GM10248 (cell line): ENCODE data around the gene TOR1AIP2.
"Not testable (repeated sequence)": the region's sequence is repeated elsewhere in the genome, so short reads cannot be mapped to it uniquely, and the experiment has no call there.

ENCODE experiments used
- CTCF ChIA-PET: fragments of 300-600 bp; sonication (Branson Sonifier 250); formaldehyde crosslinking; extraction: SDS; loops from one replicate; lab custom pipeline; 2021; ENCODE audit warnings: antibody characterized with exemption; lab: Yijun Ruan, JAX
- POLR2A ChIA-PET: fragments of 350-650 bp; sonication (Branson Sonifier 250); formaldehyde crosslinking; extraction: SDS; loops from one replicate; lab custom pipeline; 2020; ENCODE audit warnings: antibody characterized with exemption; lab: Yijun Ruan, JAX
- DNase-seq: peaks from one replicate; pipeline ENCODE4 v3.0.0; 2012; ENCODE audit errors: extremely low spot score
- CTCF ChIP-seq: IDR thresholded peaks from 2 replicates; pipeline ENCODE4 v1.5.1; 2012; ENCODE audit warnings: mild to moderate bottlenecking, low read depth; ENCODE audit errors: extremely low read depth, missing control alignments, control extremely low read depth

TOR1AIP2 gene

GRCh38 chr1:179856296-179856695 lies 21.3 kb downstream of the TOR1AIP2 start:
- ChIA-PET POLR2A (no interaction called here), CTCF (no interaction called here)
- DNase-seq: no peak
- TF ChIP-seq CTCF: no peak

GRCh38 chr1:179855831-179856230 lies 21.8 kb downstream of the TOR1AIP2 start:
- POLR2A ChIA-PET: not testable (repeated sequence)
- CTCF ChIA-PET: interaction anchor here (1.0 kb wide), 1 partner anchor 12 kb away, joined by 3 read pairs; no protein-coding TSS in a partner anchor

GRCh38 chr1:179853102-179853501 lies 24.5 kb downstream of the TOR1AIP2 start:
- ChIA-PET POLR2A (no interaction called here), CTCF (interaction anchor here (1.0 to 2.3 kb wide), 5 partner anchors 13 to 327 kb away, joined by 3 to 11 read pairs (median 6); no protein-coding TSS in a partner anchor)
- TF ChIP-seq CTCF: no peak
- DNase-seq: no peak

More at GRCh38 chr1:179855831-179856230, 21.8 kb downstream of the TOR1AIP2 start:
- not testable (repeated sequence) for DNase-seq

- DNase-seq: no peak
- CTCF ChIA-PET: interaction anchor here (0.8 to 0.9 kb wide), 2 partner anchors 13 to 331 kb away, joined by 3 read pairs; no protein-coding TSS in a partner anchor
- POLR2A ChIA-PET: no interaction called here
- TF ChIP-seq CTCF: no peak
Measured at GRCh38 chr1:179848233-179848632, 29.4 kb downstream of the TOR1AIP2 start.

- ChIA-PET POLR2A (no interaction called here), CTCF (interaction anchor here (1.2 to 4.3 kb wide), 3 partner anchors 21 to 30 kb away, joined by 3 to 22 read pairs (median 15); no protein-coding TSS in a partner anchor)
- TF ChIP-seq CTCF: no peak
- no peak for DNase-seq
Measured at GRCh38 chr1:179840107-179840506, 37.5 kb downstream of the TOR1AIP2 start.

GRCh38 chr1:179836686-179837445 lies 40.7 kb downstream of the TOR1AIP2 start:
- POLR2A ChIA-PET, DNase-seq: not testable (repeated sequence)
- CTCF ChIA-PET: interaction anchor here (2.1 to 2.3 kb wide), 2 partner anchors 22 to 27 kb away, joined by 11 to 17 read pairs; no protein-coding TSS in a partner anchor

GRCh38 chr1:179831852-179832699 lies 45.5 kb downstream of the TOR1AIP2 start:
- CTCF ChIA-PET: interaction anchor here (21.5 kb wide), 1 partner anchor 22 kb away, joined by 269 read pairs; no protein-coding TSS in a partner anchor
- no peak for DNase-seq
- POLR2A ChIA-PET: no interaction called here
- TF ChIP-seq CTCF: no peak
